ENCODE results near the gene DYNC1LI1. TPM values are rescaled to one million over a fixed set of nuclear protein-coding genes. Genes with fewer than 3 reads are reported as not detected.

DYNC1LI1 gene
- total and polyA plus RNA-seq, 9 of the 15 experiments (the other 6 are each of a cell fraction or from before 2014, with no cell fraction given): 21.0 to 85.4 (median 61.3) TPM

GRCh38 chr3:32487781-32488473 is 82.7 kb downstream of the DYNC1LI1 start:
- no peak overlapping the region for H3K4me3 ChIP-seq
- DNase-seq (ENCODE audit: extremely low read depth in 1 of 4, low spot score in 3 of 4) (no peak), ATAC-seq (no peak), FAIRE-seq (no peak)
- 97% methylated on average over 3 of the region's 3 CpGs for WGBS (ENCODE audit: insufficient coverage, low coverage, missing lambda C conversion rate)
- H3K9me3 ChIP-seq (replicated peaks; ENCODE audit: control insufficient read depth, insufficient read depth, low read depth, low read length): no peaks in the 10 kb centered on the region
- no peak overlapping the region for H3K4me2 ChIP-seq (ENCODE audit: insufficient read depth, low read length)
- H3K9me1 ChIP-seq (ENCODE audit: control insufficient read depth, insufficient read depth, low read length): no peaks in the 10 kb centered on the region
- H4K20me1 ChIP-seq (replicated peaks; ENCODE audit: control insufficient read depth, insufficient read depth, low read length): no peaks in the 10 kb centered on the region
- intact Hi-C loops (cut with micrococcal nuclease) (no loop called here), in situ Hi-C loops (cut with MboI) (no loop called here)
- POLR2A ChIA-PET: no interaction called here
- no peaks in the 10 kb centered on the region for H3K4me1 ChIP-seq (replicated peaks in 1 of 2; ENCODE audit: control insufficient read depth in 2 of 2, insufficient read depth in 2 of 2, low read length in 2 of 2)
- CTCF ChIA-PET (ENCODE audit: low intra/inter-chr PET ratio): interaction anchor here (0.5 kb wide), 1 partner anchor 193 kb away, joined by 3 read pairs; no protein-coding TSS in a partner anchor
- no peaks in the 10 kb centered on the region for H3K27me3 ChIP-seq (ENCODE audit: control insufficient read depth in 2 of 2, insufficient read depth in 2 of 2, low read length in 2 of 2)
- BruUV-seq (replicated peaks): no TSS peak
- H3K27ac ChIP-seq (ENCODE audit: extremely low read depth, low read depth, low read length): no peak overlapping the region
- H3K36me3 ChIP-seq (ENCODE audit: control insufficient read depth, insufficient read depth, low read length): peaks cover 38% of the 10 kb centered on the region
- H2AFZ ChIP-seq (ENCODE audit: low read depth, low read length): no peak overlapping the region
- H3K79me2 ChIP-seq (ENCODE audit: control insufficient read depth, insufficient read depth, low read length): no peaks in the 10 kb centered on the region
- H3K9ac ChIP-seq (ENCODE audit: insufficient read depth in 1 of 2, low read depth in 2 of 2, low read length in 2 of 2): no peak overlapping the region
- TF ChIP-seq TBP (optimal IDR thresholded peaks at IDR 0.05; ENCODE audit: low read depth, low read length) (no peak), ZNF146 (CRISPR knock-in tag; IDR thresholded peaks at IDR 0.05; ENCODE audit: unreplicated experiment) (no peak)

GRCh38 chr3:32484436-32484835 is 86.2 kb downstream of the DYNC1LI1 start:
- H3K27me3 ChIP-seq (ENCODE audit: control insufficient read depth in 2 of 2, insufficient read depth in 2 of 2, low read length in 2 of 2): no peaks in the 10 kb centered on the region
- TF ChIP-seq ZNF766 (CRISPR knock-in tag; conservative IDR thresholded peaks at IDR 0.05): no peak
- TF ChIP-seq ETV6 (IDR thresholded peaks at IDR 0.05; ENCODE audit: borderline replicate concordance in 1 of 2, low read depth in 2 of 2, low read length in 1 of 2): peak in 1 of 2 experiments; percentile 65; a peak in 1 of 4 replicates
- no peak for TF ChIP-seq ETV6 (CRISPR knock-in tag; IDR thresholded peaks at IDR 0.05; ENCODE audit: borderline replicate concordance)
- no peak for TF ChIP-seq TRIM28 (IDR thresholded peaks at IDR 0.05)
- TF ChIP-seq HINFP (tag; conservative IDR thresholded peaks at IDR 0.05; ENCODE audit: low read depth): no peak
- TF ChIP-seq SPI1 (IDR thresholded peaks at IDR 0.05; ENCODE audit: borderline replicate concordance, low read depth, low read length): peak; percentile 78; the same call in 1 of the 2 replicates
- 0 out of 2 replicates have a peak, but pooled peaks have one; percentile 9 for TF ChIP-seq CREM (IDR thresholded peaks at IDR 0.05; ENCODE audit: low read depth)
- peak; percentile 18 for TF ChIP-seq MEIS2 (IDR thresholded peaks at IDR 0.05; ENCODE audit: partially characterized antibody)
- no peak for TF ChIP-seq RNF2 (IDR thresholded peaks at IDR 0.05)
- TF ChIP-seq MNT (conservative IDR thresholded peaks at IDR 0.05): no peak
- no peak for TF ChIP-seq SRSF7 (optimal IDR thresholded peaks at IDR 0.05; ENCODE audit: low read depth, low read length)

More at GRCh38 chr3:32484436-32484835, 86.2 kb downstream of the DYNC1LI1 start:
- Histone ChIP-seq H3K9me3 (replicated peaks; ENCODE audit: control insufficient read depth, insufficient read depth, low read depth, low read length) (no peaks in the 10 kb centered on the region), H3K9me1 (ENCODE audit: control insufficient read depth, insufficient read depth, low read length) (no peaks in the 10 kb centered on the region), H3K9ac (ENCODE audit: insufficient read depth in 1 of 2, low read depth in 2 of 2, low read length in 2 of 2) (no peak overlapping the region), H3K36me3 (ENCODE audit: control insufficient read depth, insufficient read depth, low read length) (peaks cover 42% of the 10 kb centered on the region), H3K27ac (ENCODE audit: extremely low read depth, low read depth, low read length) (no peak overlapping the region), H4K20me1 (replicated peaks; ENCODE audit: control insufficient read depth, insufficient read depth, low read length) (no peaks in the 10 kb centered on the region), H3K4me3 (no peak overlapping the region), H3K79me2 (ENCODE audit: control insufficient read depth, insufficient read depth, low read length) (no peaks in the 10 kb centered on the region), H3K4me1 (replicated peaks in 1 of 2; ENCODE audit: control insufficient read depth in 2 of 2, insufficient read depth in 2 of 2, low read length in 2 of 2) (peaks cover 0 to 3% of the 10 kb centered on the region in 2 experiments; a peak in 1 of 5 replicates), H3K4me2 (ENCODE audit: insufficient read depth, low read length) (no peak overlapping the region), H2AFZ (ENCODE audit: low read depth, low read length) (no peak overlapping the region)
- intact Hi-C loops (cut with micrococcal nuclease): no loop called here
- ChIA-PET POLR2A (interaction anchor here (0.8 kb wide), 1 partner anchor 9 kb away, joined by 3 read pairs; no protein-coding TSS in a partner anchor), CTCF (ENCODE audit: low intra/inter-chr PET ratio) (no interaction called here)
- FAIRE-seq (no peak), DNase-seq (ENCODE audit: extremely low read depth in 1 of 4, low spot score in 3 of 4) (no peak), ATAC-seq (no peak)
- 83% methylated on average over 6 of the region's 6 CpGs for WGBS (ENCODE audit: insufficient coverage, low coverage, missing lambda C conversion rate)
- in situ Hi-C loops (cut with MboI): no loop called here
- no TSS peak for BruUV-seq (replicated peaks)

All from K562 (cell line).